GM19351 (cell line): Measurements from ENCODE around the gene CYP3A7.
"Not testable (repeated sequence)": the region's sequence is repeated elsewhere in the genome, so short reads cannot be mapped to it uniquely, and the experiment has no call there.

Source experiments
- ATAC-seq: cut with Tn5 transposase; IDR thresholded peaks from one replicate; pipeline ENCODE4 v1.9.1; 2021; ENCODE audit warnings: mild to moderate bottlenecking, moderate library complexity; ENCODE audit not compliant: unreplicated experiment

The CYP3A7 gene

DNA sequence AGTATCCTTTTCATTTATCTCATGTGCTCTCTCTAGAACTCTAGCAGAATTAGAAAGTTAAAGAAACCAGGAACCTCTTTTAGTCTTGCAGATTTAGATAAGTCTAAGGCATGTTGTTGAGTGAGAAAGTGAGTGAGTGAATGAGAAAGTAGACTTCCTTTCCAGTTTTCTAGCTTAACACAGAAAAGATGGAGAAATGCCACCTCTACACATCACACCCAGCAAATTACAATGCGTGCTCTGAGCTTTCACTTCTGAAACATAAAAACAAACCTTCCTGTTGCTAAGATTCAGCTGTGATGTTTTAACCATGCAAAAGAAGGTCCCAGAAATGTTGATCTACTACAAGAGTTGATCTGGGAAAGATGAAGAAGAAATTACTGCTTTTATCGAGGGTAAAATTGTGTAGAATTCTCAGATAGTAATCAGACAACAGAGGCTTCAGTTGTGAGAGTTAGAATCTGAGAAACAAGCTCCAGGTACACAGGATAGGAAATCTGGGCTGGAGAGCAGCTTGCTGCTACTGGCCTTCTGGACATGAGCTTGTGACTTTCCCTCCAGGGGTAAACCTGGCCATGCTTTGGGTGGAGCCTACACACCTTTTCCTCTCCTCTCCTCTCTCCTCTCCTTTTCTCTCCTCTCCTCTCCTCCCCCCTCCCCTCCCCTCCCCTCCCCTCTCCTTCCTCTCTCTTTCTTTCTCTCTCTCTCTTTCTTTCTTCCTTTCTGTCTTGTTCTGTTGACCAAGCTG lies 59.8 kb downstream of the CYP3A7 start:
- no peak for ATAC-seq

DNA sequence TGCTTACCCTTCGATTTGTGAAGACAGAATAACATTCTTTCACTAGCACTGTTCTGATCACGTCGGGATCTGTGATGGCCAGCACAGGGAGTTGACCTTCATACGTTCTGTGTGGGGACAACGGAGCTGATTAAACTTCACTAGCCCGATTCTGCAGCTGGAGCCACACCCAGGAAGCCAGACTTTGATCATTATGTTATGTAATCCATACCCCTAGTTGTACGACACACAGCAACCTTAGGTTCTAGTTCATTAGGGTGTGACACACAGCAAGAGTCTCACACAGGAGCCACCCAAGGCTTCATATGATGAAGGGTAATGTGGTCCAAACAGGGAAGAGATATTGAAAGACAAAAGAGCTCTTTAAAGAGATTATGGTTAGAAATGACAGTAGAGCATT lies 62.4 kb downstream of the CYP3A7 start:
- ATAC-seq = no peak

DNA sequence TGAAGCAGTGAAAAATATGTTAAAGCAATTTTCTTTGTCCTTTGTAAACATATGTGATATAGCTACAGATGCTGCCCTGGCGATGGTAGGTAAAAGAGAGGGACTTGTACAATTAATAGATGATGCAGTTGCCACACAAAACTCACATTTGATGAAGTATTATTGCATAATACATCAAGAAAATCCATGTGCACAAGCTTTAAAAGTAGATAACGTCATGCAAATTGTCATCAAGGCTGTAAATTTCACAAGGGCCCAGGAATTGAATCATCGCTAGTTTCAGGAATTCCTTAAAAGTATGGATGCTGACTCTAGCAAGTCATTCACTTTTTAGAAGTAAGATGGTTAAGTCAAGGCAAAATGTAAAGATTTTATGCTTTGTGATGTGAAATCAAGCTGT lies 65.2 kb downstream of the CYP3A7 start:
- ATAC-seq = no peak

DNA sequence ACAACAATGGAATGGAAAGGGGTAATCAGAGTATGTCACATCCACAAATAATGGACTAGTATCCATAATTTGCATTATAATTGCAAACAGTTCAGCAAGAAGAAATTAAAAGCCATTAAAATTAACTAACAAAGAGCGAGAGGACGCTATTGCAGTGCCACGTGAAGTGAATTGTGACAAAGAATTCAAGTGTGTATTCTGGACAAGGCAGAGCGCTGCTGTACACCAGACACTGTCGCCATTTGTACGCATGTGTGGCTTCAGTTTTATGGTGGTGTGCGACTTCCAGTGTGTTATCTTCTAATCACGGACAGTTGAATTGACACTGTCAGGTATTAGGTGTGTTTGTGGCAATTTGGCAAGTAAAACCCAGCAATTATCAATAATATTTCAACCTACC lies 66.5 kb downstream of the CYP3A7 start:
- no peak for ATAC-seq

DNA sequence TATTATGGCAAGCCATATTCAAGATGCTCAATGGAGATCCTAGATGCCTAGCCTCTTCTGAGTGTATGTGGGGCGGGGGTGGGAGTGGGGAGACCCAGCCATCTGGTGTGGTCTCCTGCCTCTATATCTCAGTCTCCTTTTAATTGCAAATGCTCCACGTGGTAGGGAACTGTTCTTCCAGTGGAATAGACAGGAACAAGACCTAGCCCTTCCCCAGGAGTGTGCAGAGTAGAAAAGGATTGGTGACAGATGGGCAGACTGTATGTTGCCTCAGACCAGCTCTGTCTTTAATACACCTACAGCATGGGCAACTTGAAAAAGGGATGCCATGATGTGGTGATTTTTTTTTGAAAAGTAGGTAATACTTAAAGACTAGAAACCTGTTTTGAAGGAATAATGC lies 67.8 kb downstream of the CYP3A7 start:
- no peak for ATAC-seq

DNA sequence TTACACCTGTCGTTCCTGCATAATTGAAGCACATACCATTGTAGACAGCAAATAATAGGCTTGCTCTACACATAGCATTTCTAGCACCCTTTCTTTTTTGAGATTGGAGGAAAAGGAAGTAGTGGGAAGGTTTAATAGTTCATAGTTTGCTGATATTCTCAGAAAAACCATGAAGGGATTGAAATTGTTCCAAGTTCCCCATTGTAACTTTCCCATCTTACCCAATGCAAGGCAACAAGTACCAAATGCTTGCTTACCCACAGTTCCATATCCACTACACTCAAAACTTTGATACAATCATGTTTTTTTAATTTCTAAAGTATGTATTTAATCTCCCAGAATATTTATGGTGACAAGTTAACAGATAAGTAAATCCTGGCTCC lies 69.0 kb downstream of the CYP3A7 start:
- ATAC-seq = no peak

DNA sequence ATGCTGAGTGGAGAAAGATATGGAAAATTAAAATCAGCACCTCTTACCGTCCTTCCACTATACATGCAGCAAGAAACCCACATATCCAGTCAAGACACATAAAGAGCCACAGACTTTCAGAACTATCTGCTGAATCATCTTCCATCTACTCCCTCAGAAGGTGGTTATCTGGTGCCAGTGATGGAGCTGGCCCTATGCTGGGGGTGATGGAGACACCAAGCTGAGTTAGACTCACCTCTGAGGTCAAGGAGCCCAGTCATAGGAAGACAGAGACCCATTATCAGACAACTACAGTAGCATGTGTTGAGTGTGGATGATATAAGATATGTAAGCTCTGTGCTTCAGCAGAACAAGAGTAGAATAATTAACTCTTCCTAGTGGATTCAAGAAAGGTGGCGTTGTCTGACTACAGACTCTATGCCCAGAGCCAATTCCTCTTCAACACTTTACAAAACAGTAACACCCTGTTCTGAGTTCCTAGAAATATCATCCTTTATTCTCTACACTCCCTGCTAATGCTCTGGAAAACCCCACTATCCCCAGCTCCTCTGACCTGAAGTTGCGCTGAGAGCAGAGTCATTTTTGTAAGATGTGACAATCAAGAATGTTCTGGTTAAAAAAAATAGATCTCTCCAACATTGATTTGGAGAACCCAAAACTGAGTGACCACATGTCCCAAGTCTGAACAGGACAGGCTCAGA lies 69.5 kb downstream of the CYP3A7 start:
- ATAC-seq = no peak

DNA sequence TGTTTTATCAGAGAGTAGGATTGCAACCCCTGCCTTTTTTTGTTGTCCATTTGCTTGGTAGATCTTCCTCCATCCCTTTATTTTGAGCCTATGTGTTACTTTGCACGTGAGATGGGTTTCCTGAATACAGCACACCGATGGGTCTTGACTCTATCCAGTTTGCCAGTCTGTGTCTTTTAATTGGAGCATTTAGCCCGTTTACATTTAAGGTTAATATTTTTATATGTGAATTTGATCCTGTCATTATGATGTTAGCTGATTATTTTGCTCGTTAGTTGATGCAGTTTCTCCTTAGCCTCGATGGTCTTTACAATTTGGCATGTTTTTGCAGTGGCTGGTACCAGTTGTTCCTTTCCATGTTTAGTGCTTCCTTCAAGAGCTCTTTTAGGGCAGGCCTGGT lies 77.1 kb downstream of the CYP3A7 start:
- not testable (repeated sequence) for ATAC-seq
